Activated T-cell treated with anti-CD3 and anti-CD28 coated beads, Interleukin-2, amount 50 U/mL, for 48 hours (primary cell): ENCODE data around the gene FLT4.
"Not testable (repeated sequence)": the region's sequence is repeated elsewhere in the genome, so short reads cannot be mapped to it uniquely, and the experiment has no call there.

Experiments used
- DNase-seq, 2 experiments: peaks; one replicate each; pipeline ENCODE4 v3.0.0-alpha.2; 2020

FLT4 gene

DNA sequence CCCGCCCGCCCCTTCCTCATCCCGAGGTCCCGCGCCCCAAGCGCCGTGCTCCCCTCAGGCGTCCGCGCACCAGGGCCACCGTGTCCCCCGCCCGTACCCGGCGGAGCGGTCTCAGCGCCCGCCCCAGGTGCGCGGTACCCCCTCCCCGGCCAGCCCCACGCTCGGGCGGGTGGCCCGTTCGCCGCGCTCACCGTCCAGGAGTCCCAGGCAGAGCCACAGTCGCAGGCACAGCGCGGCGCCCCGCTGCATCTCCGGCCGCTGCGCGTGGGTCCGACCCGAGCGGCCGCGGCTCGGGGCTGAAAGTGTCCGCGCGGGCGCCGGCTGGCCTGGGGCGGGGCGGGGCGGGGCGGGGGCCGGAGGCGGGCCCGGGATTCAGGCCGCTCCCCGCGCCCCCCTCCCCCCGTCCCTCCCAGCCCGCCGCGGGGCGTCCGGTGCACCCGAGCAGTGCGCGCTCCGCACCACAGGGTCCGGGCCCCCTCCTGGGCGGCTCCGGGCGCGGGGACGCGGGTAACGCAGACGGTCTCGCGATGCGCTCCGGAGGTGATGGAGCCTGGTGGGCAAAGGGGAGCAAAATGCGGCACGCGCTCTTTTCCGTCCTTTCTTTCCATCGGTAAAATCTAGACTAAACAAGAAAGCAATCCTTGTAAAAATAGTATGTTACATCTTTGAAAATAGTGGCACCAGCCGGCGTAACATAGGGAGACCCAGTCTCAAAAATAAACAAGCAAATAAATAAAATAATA lies at the start of gene FLT4:
Gene FLT4, minus strand, starts transcription at position 304 of the 743 bp plus-strand sequence. Its CDS starts 55 bp downstream, at position 249.
- DNase-seq: peak in 1 of 2 experiments; percentile 38

DNA sequence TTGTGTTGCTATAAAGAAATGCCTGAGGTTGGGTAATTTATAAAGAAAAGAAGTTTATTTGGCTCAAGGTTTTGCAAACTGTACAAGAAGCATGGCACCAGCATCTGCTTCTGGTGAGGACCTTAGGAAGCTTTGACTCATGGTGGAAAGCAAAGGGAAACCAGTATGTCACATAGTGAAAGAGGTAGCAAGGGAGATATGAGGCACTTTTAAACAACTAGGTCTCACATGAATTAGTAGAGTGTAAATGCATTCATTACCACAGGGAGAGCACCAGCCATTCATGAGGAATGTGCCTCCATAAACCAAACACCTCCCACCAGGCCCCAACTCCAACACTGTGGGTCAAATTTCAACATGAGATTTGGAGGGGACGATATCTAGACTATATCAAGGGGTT lies 49.6 kb upstream of the FLT4 start:
- DNase-seq: no peak

DNA sequence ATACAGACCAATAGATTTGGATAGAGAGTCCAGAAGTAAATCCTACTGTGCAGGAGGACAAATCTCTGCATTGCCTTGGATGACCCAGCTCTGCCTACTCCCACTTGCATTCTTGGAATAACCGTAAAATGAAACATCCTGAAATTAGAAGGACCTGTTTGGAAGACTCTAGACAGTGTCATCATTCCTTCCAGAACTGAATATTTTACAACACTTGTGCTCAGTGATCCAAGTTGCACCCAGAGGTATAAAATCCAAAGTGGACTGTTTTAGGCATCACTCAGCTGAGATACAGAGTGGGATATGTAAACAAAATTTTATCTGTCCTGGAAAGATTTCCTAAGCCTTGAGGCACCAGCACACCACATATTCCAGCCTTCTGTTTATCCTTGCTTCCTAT lies 46.7 kb upstream of the FLT4 start:
- DNase-seq: no peak

DNA sequence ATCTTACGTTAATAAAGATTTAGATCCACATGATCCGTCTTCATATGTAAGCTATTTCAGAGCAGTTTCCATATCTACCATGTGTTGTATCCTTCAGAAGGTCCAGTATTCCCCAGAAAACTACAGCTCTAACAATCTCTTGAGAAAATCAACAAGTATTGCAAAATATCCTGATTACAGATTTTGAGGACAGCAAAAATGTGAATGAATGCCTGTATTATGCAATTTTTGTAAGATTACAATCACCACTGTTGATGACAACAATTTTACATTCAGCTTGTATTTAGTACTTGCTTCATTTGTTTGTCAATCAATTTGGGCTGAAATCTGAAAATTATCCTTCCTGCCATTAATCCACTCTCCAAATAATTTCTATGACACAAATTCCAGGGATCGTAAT lies 43.0 kb upstream of the FLT4 start:
- DNase-seq: no peak

DNA sequence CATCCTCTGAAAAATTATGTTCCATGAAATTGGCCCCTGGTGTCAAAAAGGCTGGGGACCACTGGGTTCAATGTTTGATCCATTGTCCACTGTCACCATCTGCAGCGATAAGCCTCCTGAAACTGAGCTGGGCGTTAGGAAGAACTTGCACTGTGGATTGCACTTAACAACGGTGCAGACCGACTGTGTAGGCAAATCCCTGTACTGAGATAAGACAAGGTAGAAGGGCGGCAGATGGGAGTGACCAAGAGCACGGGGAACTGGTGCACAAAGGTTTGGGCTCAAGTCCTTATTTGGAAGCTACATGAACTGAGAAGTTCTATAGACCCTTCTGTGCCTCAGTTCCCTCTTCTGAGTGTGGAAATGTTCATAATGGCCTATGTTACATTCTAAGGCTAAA lies 41.6 kb upstream of the FLT4 start:
- DNase-seq: no peak

DNA sequence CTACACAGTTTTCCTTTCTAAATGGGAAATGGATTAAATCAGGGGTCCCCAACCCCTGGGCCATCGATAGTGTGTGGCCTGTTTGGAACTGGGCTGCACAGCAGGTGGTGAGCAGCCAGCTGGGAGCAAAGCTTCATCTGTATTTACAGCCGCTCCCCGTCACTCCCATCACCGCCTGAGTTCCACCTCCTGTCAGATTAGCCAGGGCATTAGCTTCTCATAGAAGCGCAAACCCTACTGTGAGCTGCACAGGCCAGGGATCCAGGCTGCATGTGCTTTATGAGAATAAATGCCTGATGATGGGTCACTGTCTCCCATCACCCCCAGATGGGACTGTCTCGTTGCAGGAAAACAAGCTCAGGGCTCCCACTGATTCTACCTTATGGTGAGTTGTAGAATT lies 41.2 kb upstream of the FLT4 start:
- no peak for DNase-seq

DNA sequence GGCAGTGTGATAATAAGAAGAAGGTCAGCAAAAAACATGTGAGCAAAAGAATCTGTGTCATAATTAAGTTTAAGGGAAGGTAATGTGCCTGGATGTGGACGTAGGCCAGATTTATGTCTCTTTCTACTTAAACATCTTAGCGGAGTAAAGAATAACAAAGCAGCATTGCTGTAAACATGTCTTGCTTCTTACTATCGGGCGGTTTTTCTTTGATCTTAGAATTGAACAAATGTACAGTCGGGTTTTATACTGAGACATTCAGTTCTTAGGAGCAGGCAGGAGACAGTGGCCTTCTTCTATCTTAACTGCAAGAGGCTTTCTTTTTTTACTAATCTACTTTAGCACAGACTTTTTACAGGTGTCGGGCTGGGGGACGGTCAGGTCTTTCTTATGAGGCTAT lies 40.4 kb upstream of the FLT4 start:
- no peak for DNase-seq

DNA sequence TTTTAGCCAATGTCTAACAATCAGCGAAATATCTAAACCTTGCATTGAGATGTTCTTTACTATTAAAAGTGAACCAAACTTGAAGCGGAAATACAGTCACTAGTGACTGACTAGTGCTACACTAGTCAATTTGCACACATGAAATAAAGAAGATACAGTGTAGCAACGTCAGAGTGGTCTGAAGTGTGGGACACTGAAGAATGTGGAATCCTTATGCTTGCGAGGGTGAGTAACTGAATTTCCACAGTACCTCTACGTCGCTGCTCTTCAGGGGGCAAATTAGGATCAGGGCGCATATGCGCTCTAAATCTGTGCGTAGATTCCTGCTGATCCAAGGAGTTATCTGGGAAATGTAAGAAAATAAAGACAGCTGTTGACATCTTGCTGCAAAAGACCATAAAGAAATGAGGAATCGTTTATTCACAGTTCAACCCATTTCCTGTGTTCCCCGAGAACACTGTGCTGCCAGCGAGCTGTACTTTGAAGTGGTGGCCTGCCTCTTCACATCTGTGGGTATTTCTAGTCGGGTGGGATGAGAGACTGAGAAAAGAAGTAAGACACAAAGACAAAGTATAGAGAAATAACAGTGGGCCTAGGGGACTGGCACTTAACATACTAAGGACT lies 39.8 kb upstream of the FLT4 start:
- DNase-seq: peak; percentile 52 to 54

DNA sequence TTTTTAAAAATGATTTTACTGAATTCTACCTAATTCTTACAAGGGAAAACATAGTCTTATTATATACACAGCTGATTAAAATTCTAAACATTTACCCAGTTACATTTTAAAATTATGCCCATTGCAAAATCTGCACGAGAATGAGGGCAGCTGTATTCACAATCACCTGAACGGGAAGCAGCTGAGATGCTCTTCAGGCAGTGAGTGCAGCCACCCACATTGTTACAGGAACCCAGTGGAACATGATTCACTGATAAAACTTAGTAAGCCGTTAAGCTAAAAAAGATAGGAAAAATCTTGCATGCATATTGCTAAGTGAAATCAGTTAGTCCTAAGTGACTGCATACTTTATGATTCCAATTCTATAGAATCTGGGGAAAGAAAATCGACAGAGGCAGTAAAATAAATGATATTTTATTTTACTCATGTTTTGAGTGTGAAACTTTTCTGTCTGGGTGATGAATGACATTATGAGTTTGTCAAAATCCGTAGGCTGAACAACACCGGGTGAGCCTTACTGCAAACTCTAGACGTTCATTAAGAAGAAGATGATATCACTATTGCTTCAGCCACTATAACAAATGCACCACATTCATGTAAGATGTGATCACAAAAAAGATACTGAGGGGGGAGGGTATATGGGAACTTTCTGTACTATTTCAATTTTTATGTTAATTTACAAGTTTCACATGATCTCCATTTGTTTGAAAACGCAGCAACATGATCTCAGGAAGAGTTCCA lies 39.1 kb upstream of the FLT4 start:
- no peak for DNase-seq

DNA sequence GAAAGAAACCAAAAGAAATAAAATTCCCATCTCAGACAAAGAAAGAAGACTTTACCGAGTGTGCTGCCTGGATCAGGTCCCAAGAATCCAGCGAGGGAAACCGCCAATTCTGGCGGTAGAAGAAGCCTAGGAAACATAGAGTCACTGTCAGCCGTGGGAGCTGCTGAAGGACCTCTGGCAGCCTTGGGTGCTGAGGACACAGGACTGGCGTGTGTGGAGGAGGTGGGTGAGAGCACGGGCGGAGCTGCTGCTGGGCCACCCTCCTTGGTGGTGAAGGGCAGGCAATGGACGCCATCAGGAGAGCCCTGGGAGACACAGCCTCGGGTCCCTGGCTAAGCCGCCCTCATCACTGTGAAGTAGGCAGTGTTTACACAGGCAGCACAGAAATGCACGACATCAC lies 37.4 kb upstream of the FLT4 start:
- DNase-seq: not testable (repeated sequence)

DNA sequence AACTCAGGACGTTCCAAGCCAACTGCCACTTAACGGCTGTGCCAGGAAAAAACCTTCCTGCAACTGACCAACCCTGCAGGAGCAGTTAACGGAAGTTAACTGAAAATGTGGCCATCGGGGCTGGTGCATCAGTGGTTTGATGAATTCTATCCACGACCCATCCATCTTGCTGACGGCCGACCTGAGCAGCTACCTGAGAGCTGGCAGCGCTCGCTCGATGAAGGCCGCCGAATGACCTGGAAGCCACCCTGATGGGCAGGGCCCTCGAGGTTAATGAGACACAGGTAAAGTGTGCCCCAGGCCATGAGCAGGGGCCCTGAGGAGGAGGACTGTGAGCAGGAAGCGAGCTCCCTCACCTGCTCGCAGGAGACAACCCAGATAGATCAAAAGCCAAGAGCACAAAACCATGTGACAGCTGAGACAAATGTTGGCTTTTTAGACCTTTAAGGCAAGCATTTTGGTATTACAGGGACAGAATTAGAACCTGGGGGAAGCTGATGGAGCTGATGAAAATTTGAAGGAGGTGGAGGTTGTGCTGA lies 35.3 kb upstream of the FLT4 start:
- no peak for DNase-seq

DNA sequence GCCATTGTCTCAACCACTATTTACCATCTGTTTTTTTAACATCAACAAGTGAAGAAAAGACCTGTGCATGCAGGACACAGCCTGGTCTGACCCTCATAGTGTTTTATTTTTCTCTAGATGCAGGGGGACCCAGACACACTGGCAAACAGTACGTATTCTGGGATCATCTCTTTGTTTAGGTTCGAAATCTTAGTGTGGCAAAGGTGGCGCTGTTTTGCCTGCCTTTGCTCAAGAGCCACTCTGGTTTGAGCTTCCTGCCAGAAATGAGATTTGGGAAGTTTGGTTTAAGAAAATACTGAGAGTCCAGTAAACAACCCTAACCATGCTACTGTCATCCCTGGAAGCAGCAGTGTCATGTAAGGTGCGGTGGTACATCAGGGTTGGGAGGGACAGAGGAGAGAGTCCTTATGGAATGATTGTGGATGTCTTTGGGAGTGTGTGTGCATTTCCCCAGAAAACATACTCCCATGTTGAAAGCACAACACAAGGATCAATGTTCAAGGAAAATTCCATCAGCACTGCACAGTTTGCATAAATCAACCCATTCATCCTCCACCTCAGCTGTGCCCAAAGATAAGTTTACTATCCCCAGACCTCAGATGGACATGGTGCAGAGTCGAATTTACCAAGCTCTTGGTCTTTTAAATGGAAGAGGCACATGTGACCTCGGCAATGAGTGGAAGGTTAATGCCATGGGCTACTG lies 34.0 kb upstream of the FLT4 start:
- no peak for DNase-seq

DNA sequence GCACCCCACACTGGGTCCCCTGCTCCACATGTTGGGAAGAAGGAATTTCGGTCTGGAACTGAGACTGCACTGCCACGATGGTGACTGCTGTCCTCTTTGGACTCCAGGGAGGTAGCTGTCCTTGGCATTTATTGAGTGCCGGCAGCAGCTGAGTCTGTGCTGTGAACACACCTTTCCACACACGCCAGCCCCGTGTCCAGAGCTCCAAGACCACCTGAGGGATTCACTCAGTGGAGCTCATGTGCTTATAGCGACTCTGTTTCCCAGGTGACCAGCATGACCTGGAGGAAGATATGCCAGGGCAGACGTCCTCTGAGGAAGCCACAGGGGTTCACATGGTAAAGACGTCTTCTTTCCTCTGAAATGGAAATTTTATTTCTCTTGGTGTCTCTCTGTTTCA lies 33.2 kb upstream of the FLT4 start:
- no peak for DNase-seq

DNA sequence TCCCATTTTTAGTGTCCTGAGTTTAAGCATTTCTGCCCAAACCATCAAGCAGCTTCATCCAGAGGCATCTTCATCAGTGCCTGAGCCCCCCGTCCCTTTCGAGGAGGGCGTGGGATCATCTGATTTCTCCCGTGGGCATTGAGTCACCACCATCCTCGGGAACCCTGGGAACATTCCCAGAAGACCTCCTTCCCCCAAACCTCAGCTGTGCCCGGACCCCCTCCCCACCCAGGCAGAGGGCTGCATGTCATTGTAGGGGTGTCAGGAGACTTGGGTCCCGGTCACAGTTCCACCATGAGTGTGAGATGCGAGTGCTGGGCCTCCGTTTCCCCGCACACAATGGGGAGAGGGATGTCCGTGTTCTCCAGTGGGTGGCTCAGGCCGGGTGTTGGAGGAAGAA lies 32.6 kb upstream of the FLT4 start:
- not testable (repeated sequence) for DNase-seq

DNA sequence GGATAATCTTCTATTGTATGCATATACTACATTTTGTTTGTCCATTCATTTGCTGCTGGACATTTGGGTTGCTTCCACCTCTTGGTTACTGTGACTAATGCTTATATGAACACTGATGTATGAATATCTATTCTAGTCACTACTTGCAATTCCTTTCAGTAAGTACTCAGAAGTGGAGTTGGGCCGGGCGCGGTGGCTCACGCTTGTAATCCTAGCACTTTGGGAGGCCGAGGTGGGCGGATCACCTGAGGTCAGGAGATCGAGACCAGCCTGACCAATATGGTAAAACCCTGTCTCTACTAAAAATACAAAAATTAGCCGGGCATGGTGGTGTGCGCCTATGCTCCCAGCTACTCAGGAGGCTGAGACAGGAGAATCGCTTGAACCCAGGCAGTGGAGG lies 28.9 kb upstream of the FLT4 start:
- DNase-seq: not testable (repeated sequence)

DNA sequence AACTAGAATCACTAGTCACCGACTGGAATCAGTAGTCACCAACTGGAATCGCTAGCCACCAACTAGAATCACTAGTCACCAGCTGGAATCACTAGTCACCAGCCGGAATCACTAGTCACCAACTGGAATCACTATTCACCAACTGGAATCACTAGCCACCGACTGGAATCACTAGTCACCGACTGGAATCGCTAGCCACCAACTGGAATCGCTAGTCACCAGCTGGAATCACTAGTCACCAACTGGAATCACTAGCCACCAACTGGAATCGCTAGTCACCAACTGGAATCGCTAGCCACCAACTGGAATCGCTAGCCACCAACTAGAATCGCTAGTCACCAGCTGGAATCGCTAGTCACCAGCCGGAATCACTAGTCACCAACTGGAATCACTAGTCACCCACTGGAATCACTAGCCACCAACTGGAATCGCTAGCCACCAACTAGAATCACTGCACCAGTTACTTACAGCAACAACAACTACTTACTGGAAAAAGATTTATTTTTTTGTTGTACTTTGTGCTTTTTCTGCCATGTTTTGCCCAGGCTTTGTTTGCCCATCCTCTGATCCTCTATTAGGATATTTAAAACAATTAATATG lies 25.7 kb upstream of the FLT4 start:
- no peak for DNase-seq

DNA sequence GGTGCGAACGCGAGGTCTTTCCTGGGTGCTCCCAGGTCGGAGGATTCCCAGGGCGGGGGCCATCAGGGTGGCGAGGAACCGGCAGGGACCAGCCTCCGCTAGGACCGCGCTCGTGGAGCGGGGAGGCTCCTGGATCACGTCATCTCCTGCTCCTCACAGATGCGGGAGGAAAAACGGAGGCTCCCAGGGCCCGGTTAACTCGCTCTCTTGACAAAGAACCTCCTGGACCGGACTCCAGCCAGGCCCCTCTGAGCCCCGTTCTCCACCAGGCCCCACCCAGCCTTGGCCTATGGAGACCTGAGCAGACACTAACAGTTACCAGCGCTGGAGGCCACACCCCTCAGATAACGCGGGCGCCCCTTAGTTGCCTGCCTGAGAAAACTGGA lies 24.7 kb upstream of the FLT4 start:
- DNase-seq: not testable (repeated sequence)

DNA sequence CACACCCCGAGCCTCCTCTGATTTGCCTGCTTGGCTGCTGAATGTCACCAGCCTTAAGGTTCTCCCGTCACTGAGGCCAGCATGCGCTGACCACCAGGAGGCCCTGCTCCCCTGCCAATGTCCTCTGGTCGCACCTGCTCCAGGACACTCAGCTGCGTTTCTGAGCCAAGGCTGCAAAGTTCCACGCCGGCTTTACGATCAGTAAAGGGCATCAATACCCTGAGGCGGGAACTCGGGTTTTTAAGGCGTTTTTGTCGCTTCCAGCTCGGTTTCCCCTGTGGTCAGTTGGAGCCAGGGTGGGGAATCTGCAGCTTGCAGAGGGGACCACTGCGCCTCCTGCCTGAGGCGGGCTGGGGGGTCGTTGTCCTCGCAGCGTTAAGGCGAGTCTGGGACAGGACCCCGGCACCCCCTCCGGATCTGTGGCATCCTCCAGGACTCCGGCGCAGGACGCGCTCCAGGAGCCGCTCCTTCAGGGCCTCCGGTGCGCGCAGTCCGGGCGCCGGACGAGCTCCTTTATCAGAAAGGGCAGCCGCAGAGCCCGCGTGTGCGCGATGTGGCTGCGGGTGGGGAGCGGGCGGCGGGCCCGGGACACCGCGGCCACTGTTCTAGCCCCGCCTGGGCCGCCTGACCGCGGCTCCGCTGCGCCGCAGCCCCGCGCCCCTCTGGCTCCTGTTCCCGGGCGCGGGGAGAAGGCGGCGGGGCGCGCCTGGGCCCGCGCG lies 24.1 kb upstream of the FLT4 start:
- no peak for DNase-seq

DNA sequence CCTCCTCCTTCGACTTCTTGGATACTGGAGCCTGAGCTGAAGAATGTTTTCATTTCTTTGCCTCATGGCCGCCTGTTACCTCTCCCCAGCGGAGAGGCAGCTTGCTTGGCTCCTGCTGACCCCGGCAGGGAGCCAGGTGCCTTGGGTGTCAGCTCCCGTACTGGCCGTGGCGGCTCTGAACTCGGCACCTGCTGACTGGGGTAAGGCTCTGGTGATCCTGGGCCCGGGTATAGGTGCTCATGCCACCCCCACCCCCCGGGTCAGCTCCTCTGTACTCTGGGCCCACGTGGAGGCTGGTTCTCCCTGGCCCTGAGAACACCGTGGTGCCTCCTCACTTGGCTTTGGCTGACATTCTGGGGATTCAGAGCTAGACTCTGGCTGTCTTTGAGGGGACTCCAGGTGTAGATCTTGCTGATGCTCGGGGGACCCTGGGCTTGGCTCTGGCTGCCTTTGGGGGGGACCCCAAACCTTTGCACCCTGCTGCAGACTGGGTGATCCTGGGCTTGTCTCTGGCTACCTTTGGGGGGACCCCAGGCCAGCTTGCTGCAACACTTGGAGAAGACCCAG lies 22.6 kb upstream of the FLT4 start:
- DNase-seq: not testable (repeated sequence)

DNA sequence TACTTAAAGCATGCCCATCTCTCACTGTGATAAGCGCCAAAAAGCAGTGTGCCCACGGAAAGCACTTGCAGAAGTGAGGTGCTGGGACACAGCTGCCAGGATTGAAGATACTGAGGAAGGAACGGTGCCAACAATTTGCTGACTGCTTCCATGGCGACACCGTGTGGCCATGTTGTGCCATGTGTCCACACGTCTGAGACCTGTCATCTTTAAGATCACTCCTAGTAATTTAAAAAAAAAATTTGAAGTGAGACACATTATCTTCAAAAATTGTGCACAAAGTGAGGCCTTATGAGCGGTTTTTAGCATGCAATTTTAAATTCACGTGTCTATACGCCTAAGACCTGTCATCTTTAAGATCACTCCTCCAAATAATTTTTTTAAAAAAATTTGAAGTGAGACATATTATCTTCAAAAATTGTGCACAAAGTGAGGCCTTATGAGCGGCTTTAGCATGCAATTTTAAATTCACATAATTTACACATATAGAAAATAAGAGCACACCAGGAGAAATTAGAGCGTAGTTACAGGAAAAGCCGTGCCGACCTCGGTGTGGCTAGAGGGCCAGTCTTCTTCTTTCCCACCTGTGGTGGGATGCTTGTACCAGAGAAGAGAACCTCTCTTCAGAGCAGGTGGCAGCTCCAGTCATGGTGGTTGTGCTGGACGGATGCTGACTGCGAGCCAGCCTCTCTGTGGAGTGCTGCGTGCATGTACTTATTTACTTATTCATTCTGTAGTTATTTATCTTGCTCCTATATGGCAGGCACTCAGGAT lies 21.4 kb upstream of the FLT4 start:
- DNase-seq: peak; percentile 71 to 74

DNA sequence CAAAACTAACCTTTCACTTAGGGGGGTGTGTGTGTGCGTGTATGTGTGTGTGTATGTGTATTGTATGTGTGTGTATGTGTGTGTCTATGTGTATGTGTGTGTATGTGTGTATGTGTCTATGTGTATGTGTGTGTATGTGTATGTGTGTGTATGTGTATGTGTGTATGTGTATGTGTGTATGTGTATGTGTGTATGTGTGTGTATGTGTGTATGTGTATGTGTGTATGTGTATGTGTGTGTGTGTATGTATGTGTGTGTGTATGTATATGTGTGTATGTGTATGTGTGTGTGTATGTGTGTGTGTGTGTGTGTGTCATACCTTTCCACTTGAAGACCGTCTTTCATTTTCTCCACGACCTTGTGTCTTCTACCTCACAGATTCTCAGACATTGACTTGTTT lies 20.8 kb upstream of the FLT4 start:
- no peak for DNase-seq
